GM23248 (cell line): ENCODE results near the gene PRIMPOL. TPM values are rescaled to one million over a fixed set of nuclear protein-coding genes. Genes with fewer than 3 reads are reported as not detected.
"Not testable (repeated sequence)": the region's sequence is repeated elsewhere in the genome, so short reads cannot be mapped to it uniquely, and the experiment has no call there.

Experiments
- DNase-seq: peaks from one replicate; pipeline ENCODE4 v3.0.0-alpha.2; 2015
- H2AFZ ChIP-seq: fragments of 200-600 bp; sonication (generic); 2 replicates; pipeline ENCODE4 v1.6.1; 2016; ENCODE audit warnings: antibody characterized with exemption
- H3F3A ChIP-seq: fragments of 200-600 bp; sonication (generic); 2 replicates; pipeline ENCODE4 v1.6.1; 2016; ENCODE audit warnings: mild to moderate bottlenecking, antibody characterized with exemption, mixed run types; ENCODE audit not compliant: insufficient read depth
- H3K27ac ChIP-seq: fragments of 200-600 bp; sonication (generic); 2 replicates; pipeline ENCODE4 v1.5.1; 2016; ENCODE audit warnings: mild to moderate bottlenecking
- H3K27me3 ChIP-seq: fragments of 200-600 bp; sonication (generic); replicated peaks from 2 replicates; pipeline ENCODE4 v1.6.1; 2016; ENCODE audit warnings: mild to moderate bottlenecking; ENCODE audit not compliant: insufficient read depth
- H3K36me3 ChIP-seq: fragments of 200-600 bp; sonication (generic); 2 replicates; pipeline ENCODE4 v1.6.1; 2016; ENCODE audit warnings: low read depth, mild to moderate bottlenecking
- H3K4me1 ChIP-seq: fragments of 200-600 bp; sonication (generic); 2 replicates; pipeline ENCODE4 v1.6.1; 2016; ENCODE audit warnings: mild to moderate bottlenecking; ENCODE audit not compliant: insufficient read depth
- H3K4me2 ChIP-seq: fragments of 200-600 bp; sonication (generic); one replicate; pipeline ENCODE4 v1.6.1; 2016; ENCODE audit warnings: mild to moderate bottlenecking; ENCODE audit not compliant: unreplicated experiment
- H3K4me3 ChIP-seq: fragments of 200-600 bp; sonication (generic); 2 replicates; pipeline ENCODE4 v1.5.1; 2016; ENCODE audit warnings: mild to moderate bottlenecking
- H3K79me2 ChIP-seq: fragments of 200-600 bp; sonication (generic); 2 replicates; pipeline ENCODE4 v1.6.1; 2016; ENCODE audit warnings: mild to moderate bottlenecking; ENCODE audit not compliant: insufficient read depth
- H3K9ac ChIP-seq: fragments of 200-600 bp; sonication (generic); 2 replicates; pipeline ENCODE4 v1.6.1; 2016; ENCODE audit warnings: mild to moderate bottlenecking
- H3K9me2 ChIP-seq: fragments of 200-600 bp; sonication (generic); 2 replicates; pipeline ENCODE4 v1.6.1; 2016; ENCODE audit warnings: mixed run types, mild to moderate bottlenecking, moderate library complexity; ENCODE audit not compliant: insufficient read depth
- H3K9me3 ChIP-seq: fragments of 200-600 bp; sonication (generic); one replicate; pipeline ENCODE4 v1.6.1; 2017; ENCODE audit warnings: low read depth
- H4K20me1 ChIP-seq: fragments of 200-600 bp; sonication (generic); 2 replicates; pipeline ENCODE4 v1.6.0; 2016; ENCODE audit not compliant: insufficient read depth
- EZH2 ChIP-seq: fragments of 200-600 bp; sonication (generic); IDR thresholded peaks from 2 replicates; pipeline ENCODE4 v1.6.1; 2018; ENCODE audit warnings: antibody characterized with exemption, mild to moderate bottlenecking; ENCODE audit not compliant: insufficient read depth, poor library complexity, severe bottlenecking
- EZH2phosphoT487 ChIP-seq: fragments of 200-600 bp; sonication (generic); IDR thresholded peaks from 2 replicates; pipeline ENCODE4 v1.6.1; 2018; ENCODE audit warnings: antibody characterized with exemption, moderate library complexity, mild to moderate bottlenecking, low read depth; ENCODE audit not compliant: insufficient read depth
- WGBS, 2 experiments: methylation state at CpG; one replicate each; pipeline ENCODE4 v1.1.6; 2015 to 2017; ENCODE audit warnings: low lambda C conversion rate in 2 of 2, low coverage in 1 of 2; ENCODE audit errors: missing lambda C conversion rate in 2 of 2; 5-methylcytosine and 5-hydroxymethylcytosine counted together
- in situ Hi-C: fragments of 300-500 bp; cut with MboI; formaldehyde crosslinking; loops from 2 replicates; pipeline ENCODE4 v1.15.0; 2020
- polyA plus RNA-seq: library from polyadenylated mRNA; unstranded; fragments of >200 nt; fragmentation: Nextera tagmentation; extraction: Ambion mirVana; gene quantifications from 2 replicates; pipeline ENCODE4 v1.2.1, GENCODE V29; 2016
- total RNA-seq: library from RNA; depleted of rRNA; stranded (reverse); fragments of >200 nt; shearing (Covaris generic); gene quantifications from 2 replicates; pipeline ENCODE4 v1.2.3, GENCODE V29; 2014

Gene PRIMPOL
- total and polyA plus RNA-seq, 2 experiments from 2014 or later: 15.0 to 16.0 TPM

- H3K4me1 ChIP-seq: no peaks in the 10 kb centered on the region
- 70 to 78% methylated on average over 9 of the region's 9 CpGs for WGBS, 2 experiments
- H3K4me3 ChIP-seq: no peak overlapping the region
- no peak overlapping the region for H3K27ac ChIP-seq
- no peaks in the 10 kb centered on the region for H3K36me3 ChIP-seq
- H2AFZ ChIP-seq: no peak overlapping the region
- DNase-seq: no peak
- in situ Hi-C loops: no loop called here
- no peak overlapping the region for H3K9ac ChIP-seq
- H3K4me2 ChIP-seq: no peak overlapping the region
- no peaks in the 10 kb centered on the region for H3K9me3 ChIP-seq
- H3F3A ChIP-seq: no peaks in the 10 kb centered on the region
- no peaks in the 10 kb centered on the region for H3K9me2 ChIP-seq
- no peaks in the 10 kb centered on the region for H3K79me2 ChIP-seq
- no peaks in the 10 kb centered on the region for H4K20me1 ChIP-seq
- H3K27me3 ChIP-seq: no peaks in the 10 kb centered on the region
- no peak for TF ChIP-seq EZH2phosphoT487
- no peak for TF ChIP-seq EZH2
These were observed 31.8 kb upstream of the PRIMPOL start for GRCh38 chr4:184617600-184618196.

- DNase-seq: no peak
- in situ Hi-C loops: no loop called here
- no peak overlapping the region for H2AFZ ChIP-seq
- H3K4me3 ChIP-seq: no peak overlapping the region
- no peaks in the 10 kb centered on the region for H4K20me1 ChIP-seq
- no peak for TF ChIP-seq EZH2phosphoT487
- TF ChIP-seq EZH2: no peak
- no peaks in the 10 kb centered on the region for H3K4me1 ChIP-seq
- H3F3A ChIP-seq: no peaks in the 10 kb centered on the region
- H3K9me3 ChIP-seq: no peaks in the 10 kb centered on the region
- no peak overlapping the region for H3K27ac ChIP-seq
- no peaks in the 10 kb centered on the region for H3K36me3 ChIP-seq
- H3K9ac ChIP-seq: no peak overlapping the region
- 94 to 96% methylated on average over 11 of the region's 11 CpGs for WGBS, 2 experiments
- H3K9me2 ChIP-seq: no peaks in the 10 kb centered on the region
- no peak overlapping the region for H3K4me2 ChIP-seq
- no peaks in the 10 kb centered on the region for H3K79me2 ChIP-seq
- H3K27me3 ChIP-seq: no peaks in the 10 kb centered on the region
These were observed 29.2 kb upstream of the PRIMPOL start for GRCh38 chr4:184620212-184620867.

- DNase-seq: no peak
- 38 to 43% methylated on average over 3 of the region's 3 CpGs for WGBS, 2 experiments
- H3F3A ChIP-seq: no peaks in the 10 kb centered on the region
- no peak overlapping the region for H3K9ac ChIP-seq
- in situ Hi-C loops: no loop called here
- H3K4me2 ChIP-seq: no peak overlapping the region
- no peak overlapping the region for H2AFZ ChIP-seq
- TF ChIP-seq EZH2 (no peak), EZH2phosphoT487 (no peak)
- H3K4me1 ChIP-seq: no peaks in the 10 kb centered on the region
- no peak overlapping the region for H3K4me3 ChIP-seq
- no peaks in the 10 kb centered on the region for H3K9me2 ChIP-seq
- no peaks in the 10 kb centered on the region for H3K36me3 ChIP-seq
- H3K9me3 ChIP-seq: no peaks in the 10 kb centered on the region
- H4K20me1 ChIP-seq: no peaks in the 10 kb centered on the region
- no peak overlapping the region for H3K27ac ChIP-seq
- H3K79me2 ChIP-seq: no peaks in the 10 kb centered on the region
- H3K27me3 ChIP-seq: no peaks in the 10 kb centered on the region
These were observed 28.0 kb upstream of the PRIMPOL start for GRCh38 chr4:184621518-184621917.

- H3K9me2 ChIP-seq, H3K27me3 ChIP-seq, H3K4me3 ChIP-seq, DNase-seq, H3K9ac ChIP-seq, H3K4me2 ChIP-seq, H3K4me1 ChIP-seq, H3F3A ChIP-seq, H4K20me1 ChIP-seq, in situ Hi-C loops, H3K9me3 ChIP-seq, H3K79me2 ChIP-seq, H2AFZ ChIP-seq, H3K27ac ChIP-seq: not testable (repeated sequence)
- 98% methylated on average over 3 of the region's 3 CpGs for WGBS, 2 experiments
- peaks cover 23% of the 10 kb centered on the region for H3K36me3 ChIP-seq
These were observed 25.0 kb upstream of the PRIMPOL start for GRCh38 chr4:184624504-184624903.
